ENCODE results near the gene PKD2. TPM values are rescaled to one million over a fixed set of nuclear protein-coding genes. Genes with fewer than 3 reads are reported as not detected.

Gene PKD2
- polyA plus RNA-seq (ENCODE audit: insufficient read length in 3 of 3) = 10 to 100 TPM; 77.0 to 85.5 (median 82.6) TPM

- peak in 1 of 3 donors; percentile 68 for DNase-seq (ENCODE audit: low read depth in 3 of 3, low spot score in 2 of 3)
Observed at GRCh38 chr4:88007304-88008121, at the start of gene PKD2. TSS of gene PKD2 (plus strand) at chr4:88007635. CDS start at chr4:88007734, 99 bp downstream.

- DNase-seq (ENCODE audit: low read depth in 3 of 3, low spot score in 2 of 3) = no peak
Observed at GRCh38 chr4:87961993-87962392, 45.4 kb upstream of the PKD2 start.

- DNase-seq (ENCODE audit: low read depth in 3 of 3, low spot score in 2 of 3) = no peak
Observed at GRCh38 chr4:87962398-87963146, 44.9 kb upstream of the PKD2 start.

GRCh38 chr4:87965501-87965975 lies 41.9 kb upstream of the PKD2 start:
- DNase-seq (ENCODE audit: low read depth in 3 of 3, low spot score in 2 of 3) = no peak

GRCh38 chr4:87966095-87966496 lies 41.3 kb upstream of the PKD2 start:
- DNase-seq (ENCODE audit: low read depth in 3 of 3, low spot score in 2 of 3) = no peak

GRCh38 chr4:87967193-87967592 lies 40.2 kb upstream of the PKD2 start:
- DNase-seq (ENCODE audit: low read depth in 3 of 3, low spot score in 2 of 3) = no peak

DNA sequence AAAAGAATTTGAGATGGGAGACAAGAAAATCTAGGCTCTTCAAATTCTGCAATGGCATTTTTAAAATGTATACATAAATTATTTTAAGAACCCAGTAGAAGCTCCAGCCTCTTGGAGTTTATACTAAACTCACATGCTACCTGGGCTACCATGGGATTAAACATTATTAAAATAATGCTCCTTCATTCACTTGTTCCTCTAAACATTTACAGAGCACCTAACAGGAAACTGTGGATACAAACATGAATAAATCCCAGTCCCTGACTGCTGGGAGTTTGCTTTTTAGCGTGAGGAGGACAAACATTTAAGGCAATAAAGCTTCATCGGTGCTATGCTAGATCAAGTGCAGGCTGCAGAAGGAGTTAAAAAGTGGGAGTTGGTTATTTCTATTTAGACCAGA lies 37.3 kb upstream of the PKD2 start:
- DNase-seq (ENCODE audit: low read depth in 3 of 3, low spot score in 2 of 3) = no peak

- DNase-seq (ENCODE audit: low read depth in 3 of 3, low spot score in 2 of 3) = no peak
Observed at GRCh38 chr4:87971866-87972265, 35.6 kb upstream of the PKD2 start.

GRCh38 chr4:87973283-87974169 lies 33.9 kb upstream of the PKD2 start:
- peak in 1 of 3 donors; percentile 57 for DNase-seq (ENCODE audit: low read depth in 3 of 3, low spot score in 2 of 3)

DNA sequence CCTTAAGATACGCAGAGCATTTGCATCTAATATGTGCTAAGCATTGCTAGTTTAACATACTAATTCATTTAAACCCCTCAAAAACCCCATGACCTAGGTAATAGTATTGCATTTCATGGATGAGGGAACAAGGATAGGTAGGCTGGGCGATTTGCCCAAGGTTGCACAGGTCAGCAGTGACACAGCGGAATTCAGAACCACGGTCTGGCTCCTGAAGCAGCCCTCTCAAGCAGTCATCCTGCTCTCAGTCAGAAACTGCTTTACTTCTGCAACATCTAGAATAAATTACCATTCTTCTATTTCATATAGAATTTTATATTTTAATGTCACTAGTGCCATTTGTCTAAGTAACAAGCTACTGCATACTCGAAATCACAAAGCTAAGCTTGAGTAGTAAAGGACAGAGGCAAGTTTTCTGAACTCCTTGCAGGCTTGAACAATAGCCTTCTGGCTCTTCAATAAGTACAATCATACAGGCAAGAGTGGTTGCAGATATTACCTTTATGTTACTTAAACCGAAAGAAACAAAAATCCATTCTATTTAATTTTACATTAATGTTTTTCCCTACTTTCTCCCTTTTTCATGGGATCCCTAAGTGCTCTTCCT lies 32.5 kb upstream of the PKD2 start:
- DNase-seq (ENCODE audit: low read depth in 3 of 3, low spot score in 2 of 3) = no peak

DNA sequence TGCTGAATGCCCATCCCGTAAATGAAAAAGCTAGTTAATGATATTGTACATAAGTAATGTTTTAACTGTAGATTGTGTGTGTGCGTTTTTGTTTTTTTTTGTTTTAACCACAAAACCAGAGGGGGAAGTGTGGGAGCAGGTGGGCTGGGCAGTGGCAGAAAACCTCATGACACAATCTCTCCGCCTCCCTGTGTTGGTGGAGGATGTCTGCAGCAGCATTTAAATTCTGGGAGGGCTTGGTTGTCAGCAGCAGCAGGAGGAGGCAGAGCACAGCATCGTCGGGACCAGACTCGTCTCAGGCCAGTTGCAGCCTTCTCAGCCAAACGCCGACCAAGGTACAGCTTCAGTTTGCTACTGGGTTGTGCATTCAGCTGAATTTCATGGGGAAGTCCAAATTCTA lies 32.0 kb upstream of the PKD2 start, which contains the start of gene SPP1:
TSS of gene SPP1 (plus strand) at position 249 of the 400 bp plus-strand sequence. CDS start 1,182 bp downstream, outside the sequence.
- DNase-seq (ENCODE audit: low read depth in 3 of 3, low spot score in 2 of 3) = no peak

- no peak for DNase-seq (ENCODE audit: low read depth in 3 of 3, low spot score in 2 of 3)
Observed at GRCh38 chr4:87977521-87978278, 29.7 kb upstream of the PKD2 start.

DNA sequence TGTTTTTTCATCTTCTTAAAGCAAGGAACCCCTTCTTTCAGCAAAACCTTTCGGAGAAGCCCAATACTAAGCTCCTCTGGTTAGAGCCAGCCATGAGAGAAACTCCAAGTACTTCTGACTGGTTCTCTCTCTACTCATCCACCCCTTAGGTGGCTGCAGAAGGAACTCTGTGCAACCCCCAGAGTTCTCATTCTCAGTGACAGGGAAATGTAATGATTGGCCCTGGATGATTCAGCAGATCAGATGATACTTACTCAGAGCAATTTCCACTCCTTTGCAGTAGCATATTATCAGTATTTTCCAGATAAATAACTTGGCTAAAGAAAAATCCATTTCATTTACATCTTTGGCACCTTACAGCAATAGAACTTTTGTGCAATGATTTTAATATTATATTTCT lies 28.8 kb upstream of the PKD2 start:
- no peak for DNase-seq (ENCODE audit: low read depth in 3 of 3, low spot score in 2 of 3)

- DNase-seq (ENCODE audit: low read depth in 3 of 3, low spot score in 2 of 3) = no peak
Observed at GRCh38 chr4:87979810-87980209, 27.6 kb upstream of the PKD2 start.

DNA sequence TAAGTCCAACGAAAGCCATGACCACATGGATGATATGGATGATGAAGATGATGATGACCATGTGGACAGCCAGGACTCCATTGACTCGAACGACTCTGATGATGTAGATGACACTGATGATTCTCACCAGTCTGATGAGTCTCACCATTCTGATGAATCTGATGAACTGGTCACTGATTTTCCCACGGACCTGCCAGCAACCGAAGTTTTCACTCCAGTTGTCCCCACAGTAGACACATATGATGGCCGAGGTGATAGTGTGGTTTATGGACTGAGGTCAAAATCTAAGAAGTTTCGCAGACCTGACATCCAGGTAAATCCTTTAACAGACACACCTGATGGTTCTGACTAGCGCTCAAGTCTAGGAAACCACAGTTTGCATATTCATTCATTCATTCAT lies 25.9 kb upstream of the PKD2 start:
- no peak for DNase-seq (ENCODE audit: low read depth in 3 of 3, low spot score in 2 of 3)

DNA sequence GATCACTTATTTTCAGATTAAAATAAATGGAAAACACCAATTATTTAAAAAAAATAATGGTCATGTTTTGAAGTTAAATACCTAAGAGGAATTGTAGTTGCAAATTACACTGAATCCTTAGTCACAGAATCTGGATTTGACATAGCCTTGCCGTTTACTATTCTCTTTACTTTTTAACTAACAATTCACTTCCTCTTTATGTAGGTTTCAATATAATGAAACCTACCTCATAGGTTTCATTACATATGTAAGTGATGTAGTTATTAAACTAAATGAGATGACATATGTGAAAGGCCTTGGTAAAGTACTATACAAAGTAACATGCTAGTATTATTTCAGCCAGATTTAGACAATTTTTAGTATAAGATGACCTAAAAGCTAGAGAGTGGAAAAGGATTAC lies 25.4 kb upstream of the PKD2 start:
- DNase-seq (ENCODE audit: low read depth in 3 of 3, low spot score in 2 of 3) = no peak

DNA sequence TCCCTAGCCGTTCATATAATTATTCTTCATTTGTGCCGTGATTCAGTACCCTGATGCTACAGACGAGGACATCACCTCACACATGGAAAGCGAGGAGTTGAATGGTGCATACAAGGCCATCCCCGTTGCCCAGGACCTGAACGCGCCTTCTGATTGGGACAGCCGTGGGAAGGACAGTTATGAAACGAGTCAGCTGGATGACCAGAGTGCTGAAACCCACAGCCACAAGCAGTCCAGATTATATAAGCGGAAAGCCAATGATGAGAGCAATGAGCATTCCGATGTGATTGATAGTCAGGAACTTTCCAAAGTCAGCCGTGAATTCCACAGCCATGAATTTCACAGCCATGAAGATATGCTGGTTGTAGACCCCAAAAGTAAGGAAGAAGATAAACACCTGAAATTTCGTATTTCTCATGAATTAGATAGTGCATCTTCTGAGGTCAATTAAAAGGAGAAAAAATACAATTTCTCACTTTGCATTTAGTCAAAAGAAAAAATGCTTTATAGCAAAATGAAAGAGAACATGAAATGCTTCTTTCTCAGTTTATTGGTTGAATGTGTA lies 24.9 kb upstream of the PKD2 start:
- no peak for DNase-seq (ENCODE audit: low read depth in 3 of 3, low spot score in 2 of 3)

DNA sequence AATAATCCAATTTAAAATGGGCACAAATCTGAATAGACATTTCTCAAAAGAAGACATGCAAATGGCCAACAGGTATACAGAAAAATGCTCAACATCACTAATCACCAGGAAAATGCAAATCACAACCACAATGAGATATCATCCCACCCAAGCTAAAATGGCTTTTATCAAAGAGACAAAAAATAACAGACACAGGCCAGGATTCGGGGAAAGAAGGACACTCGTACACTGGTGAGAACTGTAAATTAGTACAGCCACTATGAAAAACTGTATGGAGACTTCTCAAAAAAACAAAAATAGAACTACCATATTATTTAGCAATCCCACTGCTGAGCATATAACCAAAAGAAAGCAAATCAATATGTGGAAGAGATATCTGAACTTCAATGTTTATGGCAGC lies 23.4 kb upstream of the PKD2 start:
- no peak for DNase-seq (ENCODE audit: low read depth in 3 of 3, low spot score in 2 of 3)

Measured in right renal cortex interstitium (tissue), 3 donors.